ENCODE results near the gene HSPA9. TPM values are rescaled to one million over a fixed set of nuclear protein-coding genes. Genes with fewer than 3 reads are reported as not detected.

Gene HSPA9
- total RNA-seq, 1 experiment from 2014 or later = 1,057 TPM

DNA sequence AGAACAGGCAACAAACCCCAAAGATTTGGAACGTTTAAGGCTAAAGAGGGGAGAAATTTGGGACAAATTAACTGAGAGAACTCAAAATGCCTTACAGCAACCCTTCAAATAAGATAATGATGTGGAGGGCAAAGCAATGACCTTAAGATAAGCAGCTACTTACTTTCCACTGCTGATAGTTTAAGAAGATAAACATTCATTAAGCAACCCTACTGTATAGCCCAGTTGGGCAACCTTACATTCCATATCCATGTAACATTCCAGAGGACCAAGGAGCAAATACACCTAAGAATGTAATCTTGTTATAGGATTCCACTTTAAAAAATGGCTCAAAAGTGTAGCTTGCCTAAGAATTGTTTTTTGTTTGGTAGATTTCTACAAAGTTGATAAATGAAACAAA is 47.0 kb downstream of the HSPA9 start:
- ChIA-PET POLR2A (interaction anchor here (0.6 to 12.9 kb wide), 14 partner anchors 9 to 349 kb away, joined by 3 to 256 read pairs (median 5); partner anchors contain the start of genes EGR1, ETF1, HSPA9 and KIF20A), CTCF (interaction anchor here (0.6 to 12.8 kb wide), 9 partner anchors 8 to 78 kb away, joined by 3 to 166 read pairs (median 26); partner anchors contain the start of gene EGR1)
- Mint-ChIP-seq H3K4me3 (ENCODE audit: unreplicated experiment) (peak overlapping the region; percentile 1), H3K27ac (ENCODE audit: low read depth, unreplicated experiment) (no peak overlapping the region), H3K9me3 (ENCODE audit: unreplicated experiment) (no peaks in the 10 kb centered on the region), H3K27me3 (ENCODE audit: insufficient read depth, unreplicated experiment) (no peaks in the 10 kb centered on the region), H3K4me1 (ENCODE audit: insufficient read depth, unreplicated experiment) (peaks cover 49% of the 10 kb centered on the region), H3K36me3 (ENCODE audit: insufficient read depth, unreplicated experiment) (peaks cover 75% of the 10 kb centered on the region)
- intact Hi-C loops (cut with micrococcal nuclease) = no loop called here
- BruUV-seq (replicated peaks) = TSS peak; percentile 2
- TF ChIP-seq, protein P1, sequence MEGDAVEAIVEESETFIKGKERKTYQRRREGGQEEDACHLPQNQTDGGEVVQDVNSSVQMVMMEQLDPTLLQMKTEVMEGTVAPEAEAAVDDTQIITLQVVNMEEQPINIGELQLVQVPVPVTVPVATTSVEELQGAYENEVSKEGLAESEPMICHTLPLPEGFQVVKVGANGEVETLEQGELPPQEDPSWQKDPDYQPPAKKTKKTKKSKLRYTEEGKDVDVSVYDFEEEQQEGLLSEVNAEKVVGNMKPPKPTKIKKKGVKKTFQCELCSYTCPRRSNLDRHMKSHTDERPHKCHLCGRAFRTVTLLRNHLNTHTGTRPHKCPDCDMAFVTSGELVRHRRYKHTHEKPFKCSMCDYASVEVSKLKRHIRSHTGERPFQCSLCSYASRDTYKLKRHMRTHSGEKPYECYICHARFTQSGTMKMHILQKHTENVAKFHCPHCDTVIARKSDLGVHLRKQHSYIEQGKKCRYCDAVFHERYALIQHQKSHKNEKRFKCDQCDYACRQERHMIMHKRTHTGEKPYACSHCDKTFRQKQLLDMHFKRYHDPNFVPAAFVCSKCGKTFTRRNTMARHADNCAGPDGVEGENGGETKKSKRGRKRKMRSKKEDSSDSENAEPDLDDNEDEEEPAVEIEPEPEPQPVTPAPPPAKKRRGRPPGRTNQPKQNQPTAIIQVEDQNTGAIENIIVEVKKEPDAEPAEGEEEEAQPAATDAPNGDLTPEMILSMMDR (IDR thresholded peaks at IDR 0.05; ENCODE audit: unreplicated experiment) = no peak
- peak; percentile 41 for DNase-seq (ENCODE audit: unreplicated experiment)

DNA sequence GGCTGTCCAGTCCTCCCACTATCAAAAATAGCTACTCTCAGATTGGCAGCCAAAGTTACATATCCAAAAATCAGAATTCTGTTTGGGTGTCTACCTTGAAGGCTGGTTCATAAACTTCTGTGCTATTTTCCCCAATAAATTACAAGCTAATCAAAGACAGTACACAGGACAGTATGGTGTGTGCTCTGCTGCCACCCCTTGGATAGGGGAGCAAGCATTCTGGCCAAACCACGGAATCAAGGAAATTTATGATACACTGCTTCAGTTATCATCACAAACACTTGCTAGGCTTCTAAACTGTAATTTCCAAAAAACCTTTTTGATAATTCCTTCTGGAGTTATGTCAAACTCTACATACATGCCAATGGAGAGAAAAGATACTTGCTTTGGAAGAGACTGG is 48.0 kb downstream of the HSPA9 start:
- peaks cover 45% of the 10 kb centered on the region for H3K4me1 Mint-ChIP-seq (ENCODE audit: insufficient read depth, unreplicated experiment)

DNA sequence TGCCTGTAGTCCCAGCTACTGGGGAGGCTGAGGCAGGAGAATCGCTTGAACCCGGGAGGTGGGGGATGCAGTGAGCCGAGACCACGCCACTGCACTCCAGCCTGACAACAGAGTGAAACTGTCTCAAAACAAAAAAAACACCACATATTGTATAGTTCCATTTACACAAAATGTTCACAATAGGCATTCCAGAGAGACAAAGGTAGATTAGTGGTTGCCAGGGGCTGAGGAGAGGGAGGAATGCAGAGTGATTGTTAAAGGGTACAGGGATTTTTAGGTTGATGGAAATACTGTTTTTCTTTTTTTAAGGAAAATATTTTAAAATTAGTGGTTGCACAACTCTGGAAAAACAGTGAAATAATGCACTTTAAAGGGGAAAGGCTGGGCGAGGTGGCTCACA is 51.8 kb downstream of the HSPA9 start:
- intact Hi-C loops (cut with micrococcal nuclease) = no loop called here
- ChIA-PET CTCF (interaction anchor here (0.7 to 12.8 kb wide), 7 partner anchors 10 to 73 kb away, joined by 3 to 166 read pairs (median 3); no protein-coding TSS in a partner anchor), POLR2A (interaction anchor here (0.7 to 12.9 kb wide), 4 partner anchors 9 to 24 kb away, joined by 3 to 256 read pairs (median 54); partner anchors contain the start of gene ETF1)
- Mint-ChIP-seq H3K27me3 (ENCODE audit: insufficient read depth, unreplicated experiment) (no peaks in the 10 kb centered on the region), H3K4me3 (ENCODE audit: unreplicated experiment) (no peak overlapping the region), H3K9me3 (ENCODE audit: unreplicated experiment) (no peaks in the 10 kb centered on the region), H3K36me3 (ENCODE audit: insufficient read depth, unreplicated experiment) (peaks cover 68% of the 10 kb centered on the region), H3K27ac (ENCODE audit: low read depth, unreplicated experiment) (peak overlapping the region; percentile 61), H3K4me1 (ENCODE audit: insufficient read depth, unreplicated experiment) (peaks cover 33% of the 10 kb centered on the region)
- DNase-seq (ENCODE audit: unreplicated experiment) = no peak
- TF ChIP-seq, protein P1 (IDR thresholded peaks at IDR 0.05; ENCODE audit: unreplicated experiment) = no peak
- no TSS peak for BruUV-seq (replicated peaks)

More for the DNA sequence above, 48.0 kb downstream of the HSPA9 start:
- intact Hi-C loops (cut with micrococcal nuclease) = no loop called here
- Mint-ChIP-seq H3K4me3 (ENCODE audit: unreplicated experiment) (no peak overlapping the region), H3K36me3 (ENCODE audit: insufficient read depth, unreplicated experiment) (peaks cover 75% of the 10 kb centered on the region), H3K27ac (ENCODE audit: low read depth, unreplicated experiment) (peak overlapping the region; percentile 1), H3K9me3 (ENCODE audit: unreplicated experiment) (no peaks in the 10 kb centered on the region), H3K27me3 (ENCODE audit: insufficient read depth, unreplicated experiment) (no peaks in the 10 kb centered on the region)
- BruUV-seq (replicated peaks) = no TSS peak
- ChIA-PET CTCF (interaction anchor here (0.7 to 12.8 kb wide), 24 partner anchors 8 to 342 kb away, joined by 3 to 166 read pairs (median 5); partner anchors contain the start of genes EGR1, ETF1 and HSPA9), POLR2A (interaction anchor here (1.0 to 12.9 kb wide), 12 partner anchors 11 to 752 kb away, joined by 3 to 256 read pairs (median 11); partner anchors contain the start of genes EGR1, ETF1 and HSPA9)
- TF ChIP-seq, protein P1 (IDR thresholded peaks at IDR 0.05; ENCODE audit: unreplicated experiment) = peak; percentile 6
- no peak for DNase-seq (ENCODE audit: unreplicated experiment)

DNA sequence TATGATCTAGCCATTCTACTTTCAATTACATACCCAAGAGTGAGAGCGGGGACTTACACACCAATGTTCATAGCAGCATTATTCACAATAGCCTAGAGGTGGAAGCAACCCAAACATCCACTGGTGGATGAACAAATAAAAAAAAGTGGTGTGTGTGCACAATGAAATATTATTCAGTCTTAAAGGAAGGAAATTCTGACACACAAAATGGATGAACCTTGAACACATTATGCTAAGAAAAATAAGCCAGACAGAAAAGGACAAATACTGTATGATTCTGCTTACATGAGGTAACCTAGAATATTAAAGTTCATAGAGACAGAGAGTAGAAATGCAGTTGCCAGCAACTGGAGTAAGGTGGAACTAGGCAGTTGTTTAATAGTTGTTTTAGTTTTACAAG is 54.2 kb downstream of the HSPA9 start:
- H3K9me3 Mint-ChIP-seq (ENCODE audit: unreplicated experiment) = no peaks in the 10 kb centered on the region
- peaks cover 21% of the 10 kb centered on the region for H3K4me1 Mint-ChIP-seq (ENCODE audit: insufficient read depth, unreplicated experiment)
- H3K27me3 Mint-ChIP-seq (ENCODE audit: insufficient read depth, unreplicated experiment) = no peaks in the 10 kb centered on the region
- BruUV-seq (replicated peaks) = no TSS peak
- H3K4me3 Mint-ChIP-seq (ENCODE audit: unreplicated experiment) = no peak overlapping the region
- intact Hi-C loops (cut with micrococcal nuclease) = no loop called here
- DNase-seq (ENCODE audit: unreplicated experiment) = no peak
- POLR2A ChIA-PET = interaction anchor here (0.5 to 1.2 kb wide), 4 partner anchors 8 to 1041 kb away, joined by 3 to 4 read pairs (median 4); partner anchors contain the start of gene ETF1
- H3K36me3 Mint-ChIP-seq (ENCODE audit: insufficient read depth, unreplicated experiment) = peaks cover 80% of the 10 kb centered on the region
- CTCF ChIA-PET = interaction anchor here (1.0 to 1.3 kb wide), 2 partner anchors 14 to 17 kb away, joined by 5 to 8 read pairs; no protein-coding TSS in a partner anchor
- peak overlapping the region; percentile 32 for H3K27ac Mint-ChIP-seq (ENCODE audit: low read depth, unreplicated experiment)
- TF ChIP-seq, protein P1 (IDR thresholded peaks at IDR 0.05; ENCODE audit: unreplicated experiment) = no peak
